Measurements from ENCODE around the gene NELFCD. TPM values are rescaled to one million over a fixed set of nuclear protein-coding genes. Genes with fewer than 3 reads are reported as not detected.

NELFCD gene
- 46.2 and 46.9 TPM in 2 replicates for total RNA-seq
- 78.8 and 95.3 TPM in 2 replicates for polyA plus RNA-seq
- 48.9 and 65.2 TPM in 2 replicates for polyA plus RNA-seq (2012)
- 61.1 and 97.4 TPM in 2 replicates for polyA minus RNA-seq (ENCODE audit: low replicate concordance)

GRCh38 chr20:58980711-58981627 is at the start of gene NELFCD:
NELFCD (plus strand) TSS chr20:58981256; CDS start chr20:58981310, 54 bp downstream.
- H3K4me2 ChIP-seq (ENCODE audit: extremely low read depth, insufficient read depth, low read length), result peak within 1 kb of the TSS; percentile 81
- H3K27me3 ChIP-seq (ENCODE audit: control insufficient read depth, insufficient read depth, low read length), result no peaks in the 10 kb centered on the region
- H3K9ac ChIP-seq (ENCODE audit: insufficient read depth, low read length), result peak within 1 kb of the TSS; percentile 79
- no peaks in the 10 kb centered on the region for H4K20me1 ChIP-seq (ENCODE audit: control insufficient read depth, extremely low read depth, insufficient read depth, low read length)
- peak within 1 kb of the TSS; percentile 68 to 98 (median 78) for H3K4me3 ChIP-seq (replicated peaks in 1 of 4; ENCODE audit: control extremely low read depth in 1 of 4, insufficient read depth in 1 of 4, low read depth in 3 of 4, low read length in 4 of 4)
- DNase-seq (ENCODE audit: low read depth in 2 of 2), result peak; percentile 69 to 82
- H3K4me1 ChIP-seq (ENCODE audit: control insufficient read depth, extremely low read depth, insufficient read depth, low read length), result no peaks in the 10 kb centered on the region
- no peaks in the 10 kb centered on the region for H3K36me3 ChIP-seq (ENCODE audit: control insufficient read depth, insufficient read depth, low read length)
- TF ChIP-seq EZH2 (IDR thresholded peaks at IDR 0.05; ENCODE audit: low read length, missing control alignments) (no peak), CTCF (conservative IDR thresholded peaks at IDR 0.05 in 1 of 2, IDR thresholded peaks at IDR 0.05 in 1 of 2; ENCODE audit: low read depth in 1 of 2, low read length in 2 of 2) (no peak)
- H3K9me3 ChIP-seq (ENCODE audit: control insufficient read depth, insufficient read depth, low read depth, low read length), result no peaks in the 10 kb centered on the region
- H3K79me2 ChIP-seq (ENCODE audit: control insufficient read depth, insufficient read depth, low read length), result peaks cover 36% of the 10 kb centered on the region
- H3K27ac ChIP-seq (ENCODE audit: insufficient read depth, low read length), result peak within 1 kb of the TSS; percentile 51
- H2AFZ ChIP-seq (ENCODE audit: low read length), result peak within 1 kb of the TSS; percentile 85

GRCh38 chr20:58932170-58932569 is 48.9 kb upstream of the NELFCD start:
- Histone ChIP-seq H3K4me1 (ENCODE audit: control insufficient read depth, extremely low read depth, insufficient read depth, low read length) (no peaks in the 10 kb centered on the region), H3K79me2 (ENCODE audit: control insufficient read depth, insufficient read depth, low read length) (no peaks in the 10 kb centered on the region), H2AFZ (ENCODE audit: low read length) (no peak overlapping the region), H3K4me2 (ENCODE audit: extremely low read depth, insufficient read depth, low read length) (no peak overlapping the region), H3K9me3 (ENCODE audit: control insufficient read depth, insufficient read depth, low read depth, low read length) (no peaks in the 10 kb centered on the region), H3K9ac (ENCODE audit: insufficient read depth, low read length) (no peak overlapping the region), H3K36me3 (ENCODE audit: control insufficient read depth, insufficient read depth, low read length) (no peaks in the 10 kb centered on the region), H3K4me3 (replicated peaks in 1 of 4; ENCODE audit: control extremely low read depth in 1 of 4, insufficient read depth in 1 of 4, low read depth in 3 of 4, low read length in 4 of 4) (no peak overlapping the region), H3K27ac (ENCODE audit: insufficient read depth, low read length) (no peak overlapping the region), H4K20me1 (ENCODE audit: control insufficient read depth, extremely low read depth, insufficient read depth, low read length) (no peaks in the 10 kb centered on the region), H3K27me3 (ENCODE audit: control insufficient read depth, insufficient read depth, low read length) (no peaks in the 10 kb centered on the region)
- DNase-seq (ENCODE audit: low read depth in 2 of 2), result no peak
- TF ChIP-seq CTCF (conservative IDR thresholded peaks at IDR 0.05 in 1 of 2, IDR thresholded peaks at IDR 0.05 in 1 of 2; ENCODE audit: low read depth in 1 of 2, low read length in 2 of 2), result no peak
- TF ChIP-seq EZH2 (IDR thresholded peaks at IDR 0.05; ENCODE audit: low read length, missing control alignments), result no peak

GRCh38 chr20:58938078-58938477 is 43.0 kb upstream of the NELFCD start:
- H4K20me1 ChIP-seq (ENCODE audit: control insufficient read depth, extremely low read depth, insufficient read depth, low read length), result no peaks in the 10 kb centered on the region
- H3K4me3 ChIP-seq (replicated peaks in 1 of 4; ENCODE audit: control extremely low read depth in 1 of 4, insufficient read depth in 1 of 4, low read depth in 3 of 4, low read length in 4 of 4), result no peak overlapping the region
- no peak overlapping the region for H3K9ac ChIP-seq (ENCODE audit: insufficient read depth, low read length)
- TF ChIP-seq EZH2 (IDR thresholded peaks at IDR 0.05; ENCODE audit: low read length, missing control alignments) (no peak), CTCF (conservative IDR thresholded peaks at IDR 0.05 in 1 of 2, IDR thresholded peaks at IDR 0.05 in 1 of 2; ENCODE audit: low read depth in 1 of 2, low read length in 2 of 2) (no peak)
- DNase-seq (ENCODE audit: low read depth in 2 of 2), result no peak
- H3K4me1 ChIP-seq (ENCODE audit: control insufficient read depth, extremely low read depth, insufficient read depth, low read length), result no peaks in the 10 kb centered on the region
- H3K79me2 ChIP-seq (ENCODE audit: control insufficient read depth, insufficient read depth, low read length), result no peaks in the 10 kb centered on the region
- H3K36me3 ChIP-seq (ENCODE audit: control insufficient read depth, insufficient read depth, low read length), result no peaks in the 10 kb centered on the region
- H3K9me3 ChIP-seq (ENCODE audit: control insufficient read depth, insufficient read depth, low read depth, low read length), result no peaks in the 10 kb centered on the region
- H3K27me3 ChIP-seq (ENCODE audit: control insufficient read depth, insufficient read depth, low read length), result no peaks in the 10 kb centered on the region
- H3K27ac ChIP-seq (ENCODE audit: insufficient read depth, low read length), result no peak overlapping the region
- no peak overlapping the region for H2AFZ ChIP-seq (ENCODE audit: low read length)
- H3K4me2 ChIP-seq (ENCODE audit: extremely low read depth, insufficient read depth, low read length), result no peak overlapping the region

Measured in fibroblast of lung (primary cell).